GM12878 (cell line): ENCODE measurements around the gene NADSYN1. TPM values are rescaled to one million over a fixed set of nuclear protein-coding genes. Genes with fewer than 3 reads are reported as not detected.
"Not testable (repeated sequence)": the region's sequence is repeated elsewhere in the genome, so short reads cannot be mapped to it uniquely, and the experiment has no call there.

ENCODE experiments used
- ATAC-seq: fragments of 200-7000 bp; cut with Tn5 transposase; 3 replicates; pipeline ENCODE4 v1.9.1; 2020; ENCODE audit warnings: mild to moderate bottlenecking, moderate library complexity
- BruUV-seq: library from RNA; stranded (reverse); fragments of 400-500 nt; replicated peaks from 2 replicates; lab custom pipeline; 2021; lab: Mats Ljungman, UMichigan
- CTCF ChIA-PET: fragments of 300-600 bp; sonication (Branson Sonifier 250); formaldehyde crosslinking; extraction: SDS; loops from one replicate; lab custom pipeline; 2021; ENCODE audit warnings: inconsistent platforms; lab: Yijun Ruan, JAX
- POLR2A ChIA-PET: fragments of 350-600 bp; formaldehyde crosslinking; extraction: SDS; loops from one replicate; lab custom pipeline; 2021; ENCODE audit warnings: inconsistent platforms; lab: Charles Lee
- RAD21 ChIA-PET: fragments of 300-600 bp; sonication (Branson Sonifier 250); formaldehyde crosslinking; loops from one replicate; lab custom pipeline; 2023; ENCODE audit warnings: antibody characterized with exemption; ENCODE audit not compliant: unreplicated experiment; lab: Charles Lee
- SMC1A ChIA-PET: fragments of 300-600 bp; sonication (Branson Sonifier 250); formaldehyde crosslinking; loops from one replicate; lab custom pipeline; 2023; ENCODE audit not compliant: unreplicated experiment, uncharacterized antibody; lab: Charles Lee
- DNase-seq: peaks from one replicate; pipeline ENCODE4 v3.0.0-alpha.2; 2011; ENCODE audit warnings: low read depth, low spot score
- FAIRE-seq: peaks from 3 replicates; lab custom pipeline; 2011; peaks lifted over from hg19 to GRCh38; lab: Jason Lieb, UNC
- H2AFZ ChIP-seq: 2 replicates; pipeline ENCODE4 v1.6.0; 2011; ENCODE audit warnings: low read depth, low read length, control low read depth; ENCODE audit not compliant: control insufficient read depth
- H3K27ac ChIP-seq: 2 replicates; pipeline ENCODE4 v1.5.1; 2011; ENCODE audit warnings: control low read depth; ENCODE audit not compliant: control insufficient read depth, insufficient read depth
- H3K27me3 ChIP-seq, 2 experiments: replicated peaks in 1 of 2; 2 replicates each; pipeline versions ENCODE4 v1.6.0 to v1.6.1; 2011; ENCODE audit warnings: low read length in 1 of 2; ENCODE audit not compliant: control insufficient read depth in 2 of 2, insufficient read depth in 2 of 2
- H3K36me3 ChIP-seq, 2 experiments: 2 replicates each; pipeline ENCODE4 v1.5.1; 2011; ENCODE audit warnings: low read length in 1 of 2; ENCODE audit not compliant: control insufficient read depth in 2 of 2, insufficient read depth in 2 of 2
- H3K4me1 ChIP-seq: 2 replicates; pipeline ENCODE4 v1.6.1; 2011; ENCODE audit warnings: mild to moderate bottlenecking, low read length, moderate library complexity, mixed read lengths; ENCODE audit not compliant: control insufficient read depth, insufficient read depth
- H3K4me2 ChIP-seq: 2 replicates; pipeline ENCODE4 v1.6.0; 2011; ENCODE audit warnings: control low read depth; ENCODE audit not compliant: control insufficient read depth, insufficient read depth
- H3K4me3 ChIP-seq: fragments of 200-600 bp; sonication (generic); 2 replicates; pipeline ENCODE4 v1.5.1; 2016
- H3K79me2 ChIP-seq: 2 replicates; pipeline ENCODE4 v1.6.0; 2011; ENCODE audit warnings: low read length; ENCODE audit not compliant: control insufficient read depth, insufficient read depth
- H3K9ac ChIP-seq: 2 replicates; pipeline ENCODE4 v1.8.0; 2011; ENCODE audit warnings: low read length, control low read depth, mixed read lengths; ENCODE audit not compliant: control insufficient read depth, insufficient read depth
- H3K9me3 ChIP-seq: replicated peaks from 3 replicates; pipeline ENCODE4 v1.5.1; 2011; ENCODE audit warnings: mild to moderate bottlenecking, low read length; ENCODE audit not compliant: control insufficient read depth, insufficient read depth
- H4K20me1 ChIP-seq: 2 replicates; pipeline ENCODE4 v1.6.0; 2011; ENCODE audit not compliant: control insufficient read depth, insufficient read depth
- KDM1A ChIP-seq: fragments of 200-600 bp; sonication (generic); IDR thresholded peaks from 2 replicates; pipeline ENCODE4 v1.6.1; 2016; ENCODE audit warnings: borderline replicate concordance
- NKRF ChIP-seq: fragments of 450-650 bp; conservative IDR thresholded peaks from 2 replicates; pipeline ENCODE4 v1.6.1; 2017; ENCODE audit warnings: mild to moderate bottlenecking, moderate library complexity
- SMC3 ChIP-seq: IDR thresholded peaks from 2 replicates; pipeline ENCODE4 v1.6.1; 2011; ENCODE audit warnings: low read length, improper control_type of control experiment, borderline replicate concordance
- TCF12 ChIP-seq: IDR thresholded peaks from 2 replicates; pipeline ENCODE4 v1.6.1; 2011; ENCODE audit warnings: low read depth, mild to moderate bottlenecking, low read length
- TCF3 ChIP-seq: IDR thresholded peaks from 2 replicates; pipeline ENCODE4 v1.6.1; 2012; ENCODE audit warnings: low read depth, mild to moderate bottlenecking, low read length, borderline replicate concordance; ENCODE audit not compliant: insufficient read depth
- WRNIP1 ChIP-seq: IDR thresholded peaks from 2 replicates; pipeline ENCODE4 v1.6.1; 2011; ENCODE audit warnings: low read depth, low read length, improper control_type of control experiment, borderline replicate concordance
- WGBS: methylation state at CpG from one replicate; pipeline ENCODE4 v1.1.6; 2016; ENCODE audit warnings: low lambda C conversion rate; ENCODE audit not compliant: insufficient replicate concordance, insufficient coverage; ENCODE audit errors: missing lambda C conversion rate; 5-methylcytosine and 5-hydroxymethylcytosine counted together
- in situ Hi-C: fragments of 300-500 bp; cut with MboI; formaldehyde crosslinking; loops from 9 replicates; pipeline ENCODE4 v1.14.3; 2018; ENCODE audit warnings: mixed read lengths
- intact Hi-C: fragments of 100-400 bp; cut with micrococcal nuclease; formaldehyde crosslinking; loops from one replicate; pipeline ENCODE4 v1.14.2; 2022; ENCODE audit not compliant: unreplicated experiment
- polyA plus RNA-seq, 11 experiments: library from polyadenylated mRNA; depleted of rRNA in 4 of 11; unstranded in 6 of 11; stranded (reverse) in 5 of 11; fragments of >200 nt; fragmentation: Nextera tagmentation in 4 of 11; fragmentation: Illumina TruSeq in 1 of 11; extraction: Ambion mirVana in 4 of 11; extraction: Trizol in 1 of 11; gene quantifications; 1 replicate in 1 of 11; 2 replicates in 10 of 11; pipeline versions ENCODE4 v1.2.1 to v1.2.3, GENCODE V29; 2011 to 2016; ENCODE audit warnings: inconsistent platforms in 2 of 11, missing spikeins in 2 of 11, low read depth in 1 of 11
- total RNA-seq, 4 experiments: library from RNA; depleted of rRNA in 3 of 4; stranded (reverse); fragments of >200 nt in 3 of 4; fragmentation: Illumina TruSeq in 1 of 4; extraction: Trizol in 1 of 4; gene quantifications; 2 replicates each; pipeline versions ENCODE4 v1.2.1 to v1.2.3, GENCODE V29; 2013 to 2021
- TF ChIP-seq, protein P1 (sequence below): IDR thresholded peaks from 2 replicates; pipeline ENCODE4 v1.6.1; 2012; ENCODE audit warnings: low read depth, low read length, improper control_type of control experiment

NADSYN1 gene
- total and polyA plus RNA-seq, 10 of the 15 experiments (the other 5 are each of a cell fraction or from before 2014, with no cell fraction given) = 12.2 to 90.2 (median 69.5) TPM

- TF ChIP-seq NKRF (no peak), SMC3 (no peak), KDM1A (no peak), WRNIP1 (no peak)
- TF ChIP-seq, protein P1, sequence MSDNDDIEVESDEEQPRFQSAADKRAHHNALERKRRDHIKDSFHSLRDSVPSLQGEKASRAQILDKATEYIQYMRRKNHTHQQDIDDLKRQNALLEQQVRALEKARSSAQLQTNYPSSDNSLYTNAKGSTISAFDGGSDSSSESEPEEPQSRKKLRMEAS = no peak
Measured at GRCh38 chr11:71537537-71537936, 84.5 kb downstream of the NADSYN1 start (continued).

DNA sequence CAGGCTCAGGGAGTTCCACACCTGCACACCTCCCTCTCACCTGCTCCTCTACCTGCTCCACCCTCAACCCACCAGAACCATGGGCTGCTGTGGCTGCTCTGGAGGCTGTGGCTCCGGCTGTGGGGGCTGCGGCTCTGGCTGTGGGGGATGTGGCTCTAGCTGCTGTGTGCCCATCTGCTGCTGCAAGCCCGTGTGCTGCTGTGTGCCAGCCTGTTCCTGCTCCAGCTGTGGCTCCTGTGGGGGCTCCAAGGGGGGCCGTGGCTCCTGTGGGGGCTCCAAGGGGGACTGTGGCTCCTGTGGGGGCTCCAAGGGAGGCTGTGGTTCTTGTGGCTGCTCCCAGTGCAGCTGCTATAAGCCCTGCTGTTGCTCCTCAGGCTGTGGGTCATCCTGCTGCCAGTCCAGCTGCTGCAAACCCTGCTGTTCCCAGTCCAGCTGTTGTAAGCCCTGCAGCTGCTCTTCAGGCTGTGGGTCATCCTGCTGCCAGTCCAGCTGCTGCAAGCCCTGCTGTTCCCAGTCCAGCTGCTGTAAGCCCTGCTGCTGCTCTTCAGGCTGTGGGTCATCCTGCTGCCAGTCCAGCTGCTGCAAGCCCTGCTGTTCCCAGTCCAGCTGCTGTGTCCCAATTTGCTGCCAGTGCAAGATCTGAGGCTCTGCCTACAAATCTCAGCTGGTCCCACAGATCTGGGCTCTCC is 85.1 kb downstream of the NADSYN1 start, which contains the start of gene KRTAP5-8:
TSS of gene KRTAP5-8 (plus strand) at position 49 of the 689 bp plus-strand sequence. CDS start at position 80, 31 bp downstream.
- POLR2A ChIA-PET, CTCF ChIA-PET: not testable (repeated sequence)

More for the DNA sequence above, 85.1 kb downstream of the NADSYN1 start, which contains the start of gene KRTAP5-8:
- H3K4me2 ChIP-seq, H3K79me2 ChIP-seq, BruUV-seq, H4K20me1 ChIP-seq, H3K27me3 ChIP-seq, RAD21 ChIA-PET, H3K27ac ChIP-seq: not testable (repeated sequence)
- H3K9me3 ChIP-seq = peaks cover 24% of the 10 kb centered on the region
- TF ChIP-seq TCF3 (0 out of 2 replicates have a peak, but pooled peaks have one; percentile 38), TCF12 (peak; percentile 48; the same call in 1 of the 2 replicates)
- TF ChIP-seq, all 136 proteins: peak for 2; not testable (repeated sequence) for 134
- H3K4me3 ChIP-seq, H3K9ac ChIP-seq, ATAC-seq, H2AFZ ChIP-seq, intact Hi-C loops, in situ Hi-C loops, SMC1A ChIA-PET, FAIRE-seq, DNase-seq, H3K36me3 ChIP-seq: not testable (repeated sequence)
- 50% methylated on average over 4 of the region's 4 CpGs for WGBS
- H3K4me1 ChIP-seq = peaks cover 40% of the 10 kb centered on the region
